BLaER1 (cell line): ENCODE data around the gene DCTN5.
"Not testable (repeated sequence)": the region's sequence is repeated elsewhere in the genome, so short reads cannot be mapped to it uniquely, and the experiment has no call there.

Experiments used
- H3K27ac ChIP-seq: shearing (Covaris generic); formaldehyde crosslinking; 2 replicates; pipeline ENCODE4 v1.8.1; 2022
- H3K27me3 ChIP-seq: shearing (Covaris generic); formaldehyde crosslinking; 2 replicates; pipeline ENCODE4 v1.8.1; 2022
- H3K36me3 ChIP-seq: shearing (Covaris generic); formaldehyde crosslinking; 2 replicates; pipeline ENCODE4 v1.8.1; 2022
- H3K4me1 ChIP-seq: shearing (Covaris generic); formaldehyde crosslinking; 2 replicates; pipeline ENCODE4 v1.8.1; 2022
- H3K4me2 ChIP-seq: shearing (Covaris generic); formaldehyde crosslinking; 2 replicates; pipeline ENCODE4 v1.8.1; 2022
- H3K4me3 ChIP-seq: shearing (Covaris generic); formaldehyde crosslinking; 2 replicates; pipeline ENCODE4 v1.8.1; 2022
- H3K9ac ChIP-seq: shearing (Covaris generic); formaldehyde crosslinking; 2 replicates; pipeline ENCODE4 v1.8.1; 2022
- H3K9me3 ChIP-seq: shearing (Covaris generic); formaldehyde crosslinking; 2 replicates; pipeline ENCODE4 v1.8.1; 2022
- H4K20me1 ChIP-seq: shearing (Covaris generic); formaldehyde crosslinking; 2 replicates; pipeline ENCODE4 v1.8.1; 2022
- Cebpa-rat ChIP-seq: shearing (Covaris generic); IDR thresholded peaks from 2 replicates; pipeline ENCODE4 v1.8.1; 2022

Gene DCTN5

GRCh38 chr16:23704772-23705516 lies 63.7 kb downstream of the DCTN5 start:
- Histone ChIP-seq H3K36me3 (no peaks in the 10 kb centered on the region), H4K20me1 (no peaks in the 10 kb centered on the region), H3K4me2 (no peak overlapping the region), H3K9me3 (peaks cover 10% of the 10 kb centered on the region), H3K9ac (no peak overlapping the region), H3K4me1 (no peaks in the 10 kb centered on the region), H3K4me3 (no peak overlapping the region), H3K27ac (no peak overlapping the region), H3K27me3 (no peaks in the 10 kb centered on the region)
- no peak for TF ChIP-seq Cebpa-rat

GRCh38 chr16:23705517-23705902 lies 64.2 kb downstream of the DCTN5 start:
- Histone ChIP-seq H3K36me3 (no peaks in the 10 kb centered on the region), H4K20me1 (no peaks in the 10 kb centered on the region), H3K4me3 (no peak overlapping the region), H3K4me2 (no peak overlapping the region), H3K9ac (no peak overlapping the region), H3K4me1 (no peaks in the 10 kb centered on the region), H3K9me3 (peaks cover 16% of the 10 kb centered on the region), H3K27ac (no peak overlapping the region), H3K27me3 (no peaks in the 10 kb centered on the region)
- TF ChIP-seq Cebpa-rat, result no peak

GRCh38 chr16:23706439-23706838 lies 65.2 kb downstream of the DCTN5 start:
- Histone ChIP-seq H4K20me1 (no peaks in the 10 kb centered on the region), H3K36me3 (no peaks in the 10 kb centered on the region), H3K4me1 (no peaks in the 10 kb centered on the region), H3K4me3 (no peak overlapping the region), H3K27ac (no peak overlapping the region), H3K27me3 (no peaks in the 10 kb centered on the region), H3K9ac (no peak overlapping the region), H3K4me2 (no peak overlapping the region), H3K9me3 (peaks cover 17% of the 10 kb centered on the region)
- no peak for TF ChIP-seq Cebpa-rat

- no peaks in the 10 kb centered on the region for H3K27me3 ChIP-seq
- H3K4me1 ChIP-seq, result no peaks in the 10 kb centered on the region
Measured at GRCh38 chr16:23709536-23709935, 68.3 kb downstream of the DCTN5 start.

GRCh38 chr16:23710008-23710407 lies 68.7 kb downstream of the DCTN5 start:
- Histone ChIP-seq H3K9me3 (peaks cover 17% of the 10 kb centered on the region), H3K27ac (no peak overlapping the region), H3K27me3 (no peaks in the 10 kb centered on the region), H3K36me3 (no peaks in the 10 kb centered on the region), H3K4me1 (no peaks in the 10 kb centered on the region), H4K20me1 (no peaks in the 10 kb centered on the region), H3K9ac (no peak overlapping the region), H3K4me3 (no peak overlapping the region), H3K4me2 (no peak overlapping the region)
- TF ChIP-seq Cebpa-rat, result no peak

More at GRCh38 chr16:23709536-23709935, 68.3 kb downstream of the DCTN5 start:
- no peak overlapping the region for H3K27ac ChIP-seq
- no peak overlapping the region for H3K4me2 ChIP-seq
- H3K9ac ChIP-seq, result no peak overlapping the region
- peaks cover 17% of the 10 kb centered on the region for H3K9me3 ChIP-seq
- no peaks in the 10 kb centered on the region for H4K20me1 ChIP-seq
- H3K4me3 ChIP-seq, result no peak overlapping the region
- TF ChIP-seq Cebpa-rat, result no peak
- H3K36me3 ChIP-seq, result no peaks in the 10 kb centered on the region

GRCh38 chr16:23710504-23710903 lies 69.2 kb downstream of the DCTN5 start:
- Histone ChIP-seq H4K20me1 (no peaks in the 10 kb centered on the region), H3K27me3 (no peaks in the 10 kb centered on the region), H3K27ac (no peak overlapping the region), H3K9me3 (peaks cover 17% of the 10 kb centered on the region), H3K9ac (no peak overlapping the region), H3K4me2 (no peak overlapping the region), H3K36me3 (no peaks in the 10 kb centered on the region), H3K4me1 (no peaks in the 10 kb centered on the region), H3K4me3 (no peak overlapping the region)
- no peak for TF ChIP-seq Cebpa-rat

GRCh38 chr16:23711785-23712184 lies 70.5 kb downstream of the DCTN5 start:
- H3K4me1 ChIP-seq, result no peaks in the 10 kb centered on the region
- no peak overlapping the region for H3K4me3 ChIP-seq
- no peaks in the 10 kb centered on the region for H3K27me3 ChIP-seq
- TF ChIP-seq Cebpa-rat, result no peak
- no peak overlapping the region for H3K27ac ChIP-seq
- no peaks in the 10 kb centered on the region for H3K36me3 ChIP-seq
- H3K4me2 ChIP-seq, result no peak overlapping the region
- no peaks in the 10 kb centered on the region for H4K20me1 ChIP-seq
- H3K9ac ChIP-seq, result no peak overlapping the region
- peaks cover 17% of the 10 kb centered on the region for H3K9me3 ChIP-seq

- no peak within 1 kb of the TSS for H3K9ac ChIP-seq
- no peak for TF ChIP-seq Cebpa-rat
- H3K36me3 ChIP-seq, result no peaks in the 10 kb centered on the region
- no peak within 1 kb of the TSS for H3K27ac ChIP-seq
- H4K20me1 ChIP-seq, result no peaks in the 10 kb centered on the region
- H3K27me3 ChIP-seq, result no peaks in the 10 kb centered on the region
- H3K4me3 ChIP-seq, result no peak within 1 kb of the TSS
- H3K4me1 ChIP-seq, result no peaks in the 10 kb centered on the region
- no peak within 1 kb of the TSS for H3K4me2 ChIP-seq
- H3K9me3 ChIP-seq, result peaks cover 17% of the 10 kb centered on the region
Measured at GRCh38 chr16:23712976-23713375, 71.7 kb downstream of the DCTN5 start, which contains the start of gene ERN2. Gene ERN2 (minus strand): TSS chr16:23713222. CDS start chr16:23713187, 35 bp downstream.

- no peak overlapping the region for H3K9ac ChIP-seq
Measured at GRCh38 chr16:23716484-23716883, 75.2 kb downstream of the DCTN5 start.

GRCh38 chr16:23722613-23723240 lies 81.5 kb downstream of the DCTN5 start:
- H3K4me2 ChIP-seq, H3K27me3 ChIP-seq, H3K9ac ChIP-seq, H3K36me3 ChIP-seq, H3K27ac ChIP-seq, H4K20me1 ChIP-seq, H3K4me1 ChIP-seq, H3K4me3 ChIP-seq: not testable (repeated sequence)
- peaks cover 13% of the 10 kb centered on the region for H3K9me3 ChIP-seq

More at GRCh38 chr16:23716484-23716883, 75.2 kb downstream of the DCTN5 start:
- Histone ChIP-seq H3K27ac (no peak overlapping the region), H3K27me3 (no peaks in the 10 kb centered on the region), H3K9me3 (no peaks in the 10 kb centered on the region), H3K4me1 (no peaks in the 10 kb centered on the region), H4K20me1 (no peaks in the 10 kb centered on the region), H3K4me3 (no peak overlapping the region), H3K4me2 (no peak overlapping the region), H3K36me3 (no peaks in the 10 kb centered on the region)
- TF ChIP-seq Cebpa-rat, result no peak
